PC-9 (cell line): ENCODE results near the gene ACYP2.

Experiments used
- EZH2 ChIP-seq: fragments of 200-600 bp; sonication (generic); IDR thresholded peaks from 2 replicates; pipeline ENCODE4 v1.8.0; 2017; ENCODE audit warnings: antibody characterized with exemption, low read depth
- TF ChIP-seq, protein P1 (sequence below): fragments of 200-600 bp; sonication (generic); conservative IDR thresholded peaks from 2 replicates; pipeline ENCODE4 v1.6.1; 2017; ENCODE audit warnings: mixed run types, antibody characterized with exemption, mild to moderate bottlenecking, moderate library complexity

DNA sequence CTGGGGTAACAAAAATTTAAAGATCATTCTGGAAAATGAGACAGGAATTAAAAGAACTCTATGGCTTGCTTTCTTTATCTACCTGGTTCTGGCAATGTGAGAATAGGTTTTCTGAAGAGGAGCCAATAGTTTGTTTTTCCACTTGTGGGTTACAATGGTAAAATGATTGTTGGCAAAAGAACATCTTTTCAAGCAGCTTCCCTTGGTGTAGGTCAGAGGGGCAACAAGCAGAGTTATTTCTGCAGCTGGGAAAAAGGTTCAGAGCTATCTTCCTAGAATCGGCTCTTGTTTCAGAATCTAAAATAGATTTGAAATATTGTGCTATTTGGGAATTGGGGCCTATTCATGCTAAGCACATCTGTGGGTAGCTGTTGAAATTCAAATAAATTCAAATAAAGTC, 152.2 kb downstream of the ACYP2 start:
- TF ChIP-seq, protein P1, sequence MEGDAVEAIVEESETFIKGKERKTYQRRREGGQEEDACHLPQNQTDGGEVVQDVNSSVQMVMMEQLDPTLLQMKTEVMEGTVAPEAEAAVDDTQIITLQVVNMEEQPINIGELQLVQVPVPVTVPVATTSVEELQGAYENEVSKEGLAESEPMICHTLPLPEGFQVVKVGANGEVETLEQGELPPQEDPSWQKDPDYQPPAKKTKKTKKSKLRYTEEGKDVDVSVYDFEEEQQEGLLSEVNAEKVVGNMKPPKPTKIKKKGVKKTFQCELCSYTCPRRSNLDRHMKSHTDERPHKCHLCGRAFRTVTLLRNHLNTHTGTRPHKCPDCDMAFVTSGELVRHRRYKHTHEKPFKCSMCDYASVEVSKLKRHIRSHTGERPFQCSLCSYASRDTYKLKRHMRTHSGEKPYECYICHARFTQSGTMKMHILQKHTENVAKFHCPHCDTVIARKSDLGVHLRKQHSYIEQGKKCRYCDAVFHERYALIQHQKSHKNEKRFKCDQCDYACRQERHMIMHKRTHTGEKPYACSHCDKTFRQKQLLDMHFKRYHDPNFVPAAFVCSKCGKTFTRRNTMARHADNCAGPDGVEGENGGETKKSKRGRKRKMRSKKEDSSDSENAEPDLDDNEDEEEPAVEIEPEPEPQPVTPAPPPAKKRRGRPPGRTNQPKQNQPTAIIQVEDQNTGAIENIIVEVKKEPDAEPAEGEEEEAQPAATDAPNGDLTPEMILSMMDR = no peak
- TF ChIP-seq EZH2 = no peak
